Spleen (tissue), 7 donors: Measurements from ENCODE around the gene GRM2.

ENCODE experiments used
- CTCF ChIP-seq, 11 experiments: fragments of 200-600 bp in 7 of 11; fragments of 450-650 bp in 4 of 11; sonication (generic) in 4 of 11; IDR thresholded peaks in 8 of 11; conservative IDR thresholded peaks in 3 of 11; 1 replicate in 7 of 11; 2 replicates in 4 of 11; pipeline versions ENCODE4 v1.4.0 to v1.8.0; 2016 to 2021; ENCODE audit warnings: antibody characterized with exemption in 11 of 11, inconsistent platforms in 4 of 11, mild to moderate bottlenecking in 1 of 11
- POLR2A ChIP-seq, 3 donors: fragments of 450-650 bp; IDR thresholded peaks; one replicate each; pipeline ENCODE4 v1.5.1; 2017; ENCODE audit warnings: antibody characterized with exemption in 3 of 3, mild to moderate bottlenecking in 1 of 3
- POLR2AphosphoS5 ChIP-seq, 3 donors: sonication (generic); formaldehyde crosslinking; IDR thresholded peaks; one replicate each; pipeline ENCODE4 v1.5.1; 2017; ENCODE audit warnings: antibody characterized with exemption in 3 of 3
- donor health status: DM: no; HTN: no; CAD: no; lungs with moderate emphysema.
- donor health status: DM: no; HTN: no; CAD: no.
- donor health status: DM: no; HTN: no; CAD: no.

GRCh38 chr3:51659942-51660341 is 46.9 kb upstream of the GRM2 start:
- TF ChIP-seq CTCF (IDR thresholded peaks at IDR 0.05 in 8 of 11, conservative IDR thresholded peaks at IDR 0.05 in 3 of 11) (no peak), POLR2AphosphoS5 (IDR thresholded peaks at IDR 0.05) (no peak), POLR2A (IDR thresholded peaks at IDR 0.05) (no peak)
